ENCODE results near the gene CHID1. TPM values are rescaled to one million over a fixed set of nuclear protein-coding genes. Genes with fewer than 3 reads are reported as not detected.

Gene CHID1
- total and polyA plus RNA-seq, 2 donors (not counting 1 experiment from before 2014, with no cell fraction given): 31.0 to 68.1 TPM

DNA sequence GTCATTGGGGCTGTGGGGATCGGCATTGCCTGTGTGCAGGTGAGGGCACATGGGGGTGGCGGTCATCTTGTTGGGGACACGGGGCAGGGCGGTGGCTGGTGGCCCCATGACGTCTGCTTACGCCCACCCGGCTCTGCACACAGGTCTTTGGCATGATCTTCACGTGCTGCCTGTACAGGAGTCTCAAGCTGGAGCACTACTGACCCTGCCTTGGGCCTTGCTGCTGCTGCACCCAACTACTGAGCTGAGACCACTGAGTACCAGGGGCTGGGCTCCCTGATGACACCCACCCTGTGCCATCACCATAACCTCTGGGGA is 72.7 kb downstream of the CHID1 start:
- ATAC-seq (ENCODE audit: low read depth) (no peak), DNase-seq (no peak)
- TF ChIP-seq EZH2 (IDR thresholded peaks at IDR 0.05; ENCODE audit: borderline replicate concordance, insufficient read depth, low read depth, low read length, poor library complexity, severe bottlenecking): no peak
- no peak for TF ChIP-seq CTCF (IDR thresholded peaks at IDR 0.05)
- H3K27ac Mint-ChIP-seq: no peak overlapping the region
- Histone ChIP-seq H3K4me3 (ENCODE audit: control extremely low read depth in 1 of 5, extremely low read depth in 1 of 5, insufficient read depth in 1 of 5, low read depth in 2 of 5, low read length in 4 of 5) (no peak overlapping the region), H3K27me3 (replicated peaks in 1 of 4; ENCODE audit: control extremely low read depth in 1 of 4, control insufficient read depth in 3 of 4, insufficient read depth in 4 of 4, low read length in 3 of 4) (peaks cover 0 to 18% (median 4%) of the 10 kb centered on the region in 4 experiments), H4K20me1 (ENCODE audit: control insufficient read depth, insufficient read depth, low read length, poor library complexity, severe bottlenecking) (peaks cover 53% of the 10 kb centered on the region), H2AFZ (ENCODE audit: insufficient read depth, low read depth, low read length, poor library complexity, severe bottlenecking) (no peak overlapping the region), H3K9ac (ENCODE audit: low read length) (no peak overlapping the region), H3K27ac (ENCODE audit: low read length in 2 of 2) (no peak overlapping the region), H3K9me3 (ENCODE audit: control extremely low read depth in 1 of 3, control insufficient read depth in 2 of 3, insufficient read depth in 1 of 3, low read length in 2 of 3) (no peaks in the 10 kb centered on the region), H3K4me2 (replicated peaks; ENCODE audit: low read depth, low read length, poor library complexity, severe bottlenecking) (no peak overlapping the region), H3K36me3 (replicated peaks in 1 of 2; ENCODE audit: control extremely low read depth in 1 of 2, control insufficient read depth in 1 of 2, extremely low read depth in 1 of 2, insufficient read depth in 2 of 2, low read length in 1 of 2) (peaks cover 0 to 19% of the 10 kb centered on the region in 2 experiments), H3K4me1 (ENCODE audit: control insufficient read depth in 2 of 2, insufficient read depth in 2 of 2, low read length in 2 of 2) (peaks cover 17 to 32% of the 10 kb centered on the region in 2 donors), H3K79me2 (ENCODE audit: control insufficient read depth, insufficient read depth, low read length) (peaks cover 20% of the 10 kb centered on the region)
- no peak overlapping the region for H3K4me3 Mint-ChIP-seq
- no peaks in the 10 kb centered on the region for H3K9me3 Mint-ChIP-seq (ENCODE audit: insufficient read depth)
- no peaks in the 10 kb centered on the region for H3K27me3 Mint-ChIP-seq
- peaks cover 18% of the 10 kb centered on the region for H3K4me1 Mint-ChIP-seq
- intact Hi-C loops (cut with micrococcal nuclease): no loop called here
- POLR2A ChIA-PET: no interaction called here
- CTCF ChIA-PET: no interaction called here
- 92% methylated on average over 8 of the region's 8 CpGs for WGBS (ENCODE audit: insufficient coverage)

GRCh38 chr11:837189-837989 is 73.2 kb downstream of the CHID1 start:
- H3K9ac ChIP-seq (ENCODE audit: low read length): no peak overlapping the region

More at GRCh38 chr11:837189-837989, 73.2 kb downstream of the CHID1 start:
- Histone ChIP-seq H3K27me3 (replicated peaks in 1 of 4; ENCODE audit: control extremely low read depth in 1 of 4, control insufficient read depth in 3 of 4, insufficient read depth in 4 of 4, low read length in 3 of 4) (peaks cover 0 to 18% (median 4%) of the 10 kb centered on the region in 4 experiments), H3K27ac (ENCODE audit: low read length in 2 of 2) (no peak overlapping the region), H3K4me1 (ENCODE audit: control insufficient read depth in 2 of 2, insufficient read depth in 2 of 2, low read length in 2 of 2) (peaks cover 19 to 34% of the 10 kb centered on the region in 2 donors), H4K20me1 (ENCODE audit: control insufficient read depth, insufficient read depth, low read length, poor library complexity, severe bottlenecking) (peaks cover 54% of the 10 kb centered on the region), H3K4me3 (ENCODE audit: control extremely low read depth in 1 of 5, extremely low read depth in 1 of 5, insufficient read depth in 1 of 5, low read depth in 2 of 5, low read length in 4 of 5) (no peak overlapping the region), H3K9me3 (ENCODE audit: control extremely low read depth in 1 of 3, control insufficient read depth in 2 of 3, insufficient read depth in 1 of 3, low read length in 2 of 3) (no peaks in the 10 kb centered on the region), H3K79me2 (ENCODE audit: control insufficient read depth, insufficient read depth, low read length) (peaks cover 20% of the 10 kb centered on the region), H3K36me3 (replicated peaks in 1 of 2; ENCODE audit: control extremely low read depth in 1 of 2, control insufficient read depth in 1 of 2, extremely low read depth in 1 of 2, insufficient read depth in 2 of 2, low read length in 1 of 2) (peaks cover 0 to 19% of the 10 kb centered on the region in 2 experiments), H2AFZ (ENCODE audit: insufficient read depth, low read depth, low read length, poor library complexity, severe bottlenecking) (no peak overlapping the region), H3K4me2 (replicated peaks; ENCODE audit: low read depth, low read length, poor library complexity, severe bottlenecking) (no peak overlapping the region)
- CTCF ChIA-PET: no interaction called here
- intact Hi-C loops (cut with micrococcal nuclease): no loop called here
- POLR2A ChIA-PET: no interaction called here
- no peak overlapping the region for H3K27ac Mint-ChIP-seq
- H3K9me3 Mint-ChIP-seq (ENCODE audit: insufficient read depth): no peaks in the 10 kb centered on the region
- no peaks in the 10 kb centered on the region for H3K27me3 Mint-ChIP-seq
- DNase-seq (no peak), ATAC-seq (ENCODE audit: low read depth) (no peak)
- 93% methylated on average over 20 of the region's 22 CpGs for WGBS (ENCODE audit: insufficient coverage)
- no peak for TF ChIP-seq EZH2 (IDR thresholded peaks at IDR 0.05; ENCODE audit: borderline replicate concordance, insufficient read depth, low read depth, low read length, poor library complexity, severe bottlenecking)
- TF ChIP-seq CTCF (IDR thresholded peaks at IDR 0.05): no peak
- H3K4me3 Mint-ChIP-seq: no peak overlapping the region
- peaks cover 19% of the 10 kb centered on the region for H3K4me1 Mint-ChIP-seq
